Cardiac fibroblast (primary cell): Measurements from ENCODE around the gene SUCLG2.
"Not testable (repeated sequence)": the region's sequence is repeated elsewhere in the genome, so short reads cannot be mapped to it uniquely, and the experiment has no call there.

Source experiments
- DNase-seq, 2 donors: peaks; one replicate each; pipeline versions ENCODE4 v3.0.0 to v3.0.0-alpha.2; 2010; ENCODE audit warnings: low read depth in 2 of 2
- H3K4me3 ChIP-seq, 2 donors: replicated peaks in 1 of 2; 1 replicate in 1 of 2; 2 replicates in 1 of 2; pipeline ENCODE4 v1.5.1; 2011; ENCODE audit warnings: low read depth in 2 of 2, low read length in 2 of 2, mild to moderate bottlenecking in 2 of 2, moderate library complexity in 1 of 2
- TF ChIP-seq, protein P1 (sequence below): IDR thresholded peaks from one replicate; pipeline ENCODE4 v1.5.1; 2011; ENCODE audit warnings: low read depth, mild to moderate bottlenecking, low read length, inconsistent platforms

Gene SUCLG2

DNA sequence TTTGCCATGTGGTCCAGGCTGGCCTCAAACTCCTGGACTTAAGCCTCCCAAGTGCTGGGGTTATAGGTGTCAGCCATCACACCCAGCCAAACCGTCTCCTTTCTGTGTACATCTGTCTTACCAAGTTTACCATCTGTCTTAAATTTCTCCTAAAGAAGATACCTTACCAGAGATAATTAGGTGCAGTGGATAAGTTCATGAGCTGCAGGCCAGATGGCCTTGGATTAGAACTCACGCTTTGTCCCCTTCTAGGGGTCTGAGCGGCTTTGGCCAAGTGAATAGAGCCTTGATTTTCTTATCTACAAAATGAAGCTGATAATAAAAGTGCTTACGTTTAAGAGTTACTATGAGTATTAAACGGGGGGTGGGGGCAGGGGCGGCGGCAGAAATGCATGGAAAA is 103.9 kb downstream of the SUCLG2 start:
- DNase-seq = no peak
- TF ChIP-seq, protein P1, sequence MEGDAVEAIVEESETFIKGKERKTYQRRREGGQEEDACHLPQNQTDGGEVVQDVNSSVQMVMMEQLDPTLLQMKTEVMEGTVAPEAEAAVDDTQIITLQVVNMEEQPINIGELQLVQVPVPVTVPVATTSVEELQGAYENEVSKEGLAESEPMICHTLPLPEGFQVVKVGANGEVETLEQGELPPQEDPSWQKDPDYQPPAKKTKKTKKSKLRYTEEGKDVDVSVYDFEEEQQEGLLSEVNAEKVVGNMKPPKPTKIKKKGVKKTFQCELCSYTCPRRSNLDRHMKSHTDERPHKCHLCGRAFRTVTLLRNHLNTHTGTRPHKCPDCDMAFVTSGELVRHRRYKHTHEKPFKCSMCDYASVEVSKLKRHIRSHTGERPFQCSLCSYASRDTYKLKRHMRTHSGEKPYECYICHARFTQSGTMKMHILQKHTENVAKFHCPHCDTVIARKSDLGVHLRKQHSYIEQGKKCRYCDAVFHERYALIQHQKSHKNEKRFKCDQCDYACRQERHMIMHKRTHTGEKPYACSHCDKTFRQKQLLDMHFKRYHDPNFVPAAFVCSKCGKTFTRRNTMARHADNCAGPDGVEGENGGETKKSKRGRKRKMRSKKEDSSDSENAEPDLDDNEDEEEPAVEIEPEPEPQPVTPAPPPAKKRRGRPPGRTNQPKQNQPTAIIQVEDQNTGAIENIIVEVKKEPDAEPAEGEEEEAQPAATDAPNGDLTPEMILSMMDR = no peak
- no peak overlapping the region for H3K4me3 ChIP-seq

DNA sequence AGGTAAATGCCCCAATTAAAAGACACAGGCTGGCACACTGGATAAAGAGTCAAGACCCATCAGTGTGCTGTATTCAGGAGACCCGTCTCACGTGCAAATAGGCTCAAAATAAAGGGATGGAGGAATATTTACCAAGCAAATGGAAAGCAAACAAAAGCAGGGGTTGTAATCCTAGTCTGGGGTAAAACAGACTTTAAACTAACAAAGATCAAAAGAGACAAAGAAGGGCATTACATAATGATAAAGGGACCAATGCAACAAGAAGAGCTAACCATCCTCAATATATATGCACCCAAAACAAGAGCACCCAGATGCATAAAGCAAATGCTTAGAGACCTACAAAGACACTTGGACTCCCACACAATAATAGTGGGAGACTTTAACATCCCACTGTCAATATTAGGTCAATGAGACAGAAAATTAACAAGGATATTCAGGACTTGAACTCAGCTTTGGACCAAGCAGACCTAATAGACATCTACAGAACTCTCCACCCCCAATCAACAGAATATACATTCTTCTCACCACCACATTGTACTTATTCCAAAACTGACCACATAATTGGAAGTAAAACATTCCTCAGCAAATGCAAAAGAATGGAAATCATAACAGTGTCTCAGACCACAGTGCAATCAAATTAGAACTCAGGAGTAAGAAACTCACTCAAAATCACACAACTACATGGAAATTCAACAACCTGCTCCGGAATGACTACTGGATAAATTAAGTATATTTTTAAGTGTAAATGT is 111.7 kb downstream of the SUCLG2 start:
- not testable (repeated sequence) for H3K4me3 ChIP-seq, DNase-seq

DNA sequence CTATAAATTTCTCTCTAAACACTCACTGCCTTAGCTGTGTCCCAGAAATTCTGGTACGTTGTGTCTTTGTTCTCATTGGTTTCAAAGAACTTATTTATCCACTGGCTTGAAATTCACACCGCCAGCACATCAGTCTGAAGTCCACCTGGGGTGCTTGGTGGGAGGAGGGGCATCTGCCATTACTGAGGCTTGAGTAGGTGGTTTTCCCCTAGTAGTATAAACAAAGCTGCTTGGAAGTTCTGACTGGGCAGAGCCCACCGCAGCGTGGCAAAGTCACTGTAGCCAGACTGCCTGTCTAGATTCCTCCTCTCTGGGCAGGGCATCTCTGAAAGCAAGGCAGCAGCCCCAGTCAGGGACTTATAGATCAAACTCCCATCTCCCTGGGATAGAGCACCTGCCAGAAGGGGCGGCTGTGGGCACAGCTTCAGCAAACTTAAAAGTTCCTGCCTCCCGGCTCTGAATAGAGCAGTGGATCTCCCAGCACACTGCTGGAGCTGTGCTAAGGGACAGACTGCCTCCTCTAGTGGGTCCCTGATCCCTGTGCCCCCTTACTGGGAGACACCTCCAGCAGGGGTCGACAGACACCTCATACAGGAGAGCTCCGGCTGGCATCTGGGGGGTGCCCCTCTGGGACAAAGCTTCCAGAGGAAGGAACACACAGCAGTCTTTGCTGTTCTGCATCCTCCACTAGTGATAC is 114.1 kb downstream of the SUCLG2 start:
- DNase-seq = no peak
- TF ChIP-seq, protein P1 = no peak
- no peak overlapping the region for H3K4me3 ChIP-seq

DNA sequence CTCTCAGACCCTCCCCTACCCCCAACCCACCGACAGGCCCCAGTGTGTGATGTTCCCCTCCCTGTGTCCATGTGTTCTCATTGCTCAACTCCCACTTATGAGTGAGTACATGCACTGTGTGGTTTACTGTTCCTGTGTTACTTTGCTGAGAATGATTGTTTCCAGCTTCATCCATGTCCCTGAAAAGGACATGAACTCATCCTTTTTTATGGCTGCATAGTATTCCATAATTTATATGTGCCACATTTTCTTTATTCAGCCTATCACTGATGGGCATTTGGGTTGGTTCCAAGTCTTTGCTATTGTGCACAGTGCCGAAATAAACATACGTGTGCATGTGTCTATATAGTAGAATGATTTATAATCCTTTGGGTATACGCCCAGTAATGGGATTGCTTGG is 117.2 kb downstream of the SUCLG2 start:
- not testable (repeated sequence) for DNase-seq, H3K4me3 ChIP-seq

DNA sequence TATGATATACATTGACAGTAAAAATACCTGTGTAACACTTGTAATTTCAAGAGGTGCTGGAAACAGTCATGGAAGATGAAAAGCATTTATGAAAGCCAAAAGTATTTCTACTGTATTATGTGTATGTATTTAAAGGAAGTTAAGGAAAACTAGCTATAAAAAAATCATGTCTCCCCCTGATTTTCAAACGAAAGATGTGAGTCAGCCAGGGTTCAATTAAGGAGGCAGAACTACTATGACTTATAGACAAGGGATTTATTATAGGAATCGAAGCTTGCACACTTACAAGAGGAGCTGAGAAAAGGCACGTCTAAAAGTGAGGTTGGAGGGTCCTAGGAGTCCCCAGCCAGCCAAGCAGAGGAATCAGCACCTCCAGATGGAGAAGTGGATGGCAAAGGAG is 119.4 kb downstream of the SUCLG2 start:
- no peak overlapping the region for H3K4me3 ChIP-seq
- no peak for DNase-seq
- TF ChIP-seq, protein P1 = no peak

DNA sequence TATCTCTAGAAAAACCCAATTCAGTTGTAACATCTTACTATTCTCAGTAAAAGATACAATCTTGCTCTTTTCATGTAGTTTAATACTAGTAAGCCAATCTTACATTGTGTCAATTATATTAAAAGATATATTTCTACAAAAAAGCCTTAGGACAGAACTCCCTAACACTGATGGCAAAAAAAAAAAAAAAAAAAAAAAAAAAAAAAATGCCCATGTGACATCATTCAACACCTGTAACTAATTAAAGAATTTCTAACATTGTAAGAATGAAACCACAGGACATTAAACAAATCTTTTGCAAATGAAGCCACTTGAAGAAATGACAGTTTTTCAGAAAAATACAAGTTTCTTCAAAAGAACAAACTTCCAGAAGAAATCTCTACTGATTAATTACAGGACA is 119.8 kb downstream of the SUCLG2 start:
- TF ChIP-seq, protein P1 = no peak
- DNase-seq = no peak

DNA sequence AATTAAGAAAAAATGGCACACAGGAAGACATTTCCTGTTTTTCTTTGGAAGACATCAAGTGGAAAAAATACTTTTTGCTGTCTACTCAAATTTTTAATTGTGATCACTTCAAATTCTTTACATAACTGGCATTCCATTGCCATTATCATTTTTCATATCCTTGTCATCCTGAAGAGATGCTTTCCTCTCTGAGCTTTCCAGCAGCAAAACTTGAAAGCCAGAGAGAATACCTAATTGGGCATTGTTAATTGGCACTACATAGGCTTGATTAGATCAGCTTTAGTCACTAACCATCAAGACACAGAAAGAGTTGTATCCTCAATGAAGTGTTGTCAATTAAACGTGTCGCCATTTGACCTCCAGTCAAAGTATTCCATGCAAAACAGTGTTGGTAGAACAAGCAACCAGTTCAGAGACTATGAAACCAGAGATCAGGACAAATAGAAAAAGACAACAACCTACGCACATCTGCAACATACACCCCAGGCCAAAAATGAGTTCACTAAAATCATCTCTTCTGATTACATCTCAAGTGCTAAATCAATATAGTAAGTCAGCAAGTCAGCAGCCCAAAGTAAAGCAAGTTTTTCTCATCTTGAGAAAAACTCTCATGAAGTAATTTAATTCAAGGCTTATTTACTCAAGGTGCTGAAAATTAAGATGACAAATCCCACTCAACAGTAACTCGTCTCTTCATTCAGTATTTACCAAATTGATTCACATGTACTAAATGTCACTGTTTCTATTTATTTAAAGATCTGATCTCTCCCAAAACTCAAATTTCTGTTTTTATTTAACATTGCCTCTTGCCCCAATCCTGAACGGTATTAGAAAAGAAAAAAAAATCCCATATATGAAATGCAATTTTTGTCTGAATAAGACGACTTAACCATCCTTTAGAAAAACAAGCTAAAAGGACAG is 123.0 kb downstream of the SUCLG2 start:
- TF ChIP-seq, protein P1 = no peak
- peak in 1 of 2 donors; percentile 32 for DNase-seq
- H3K4me3 ChIP-seq = no peak overlapping the region

More for the DNA sequence above, 119.8 kb downstream of the SUCLG2 start:
- no peak overlapping the region for H3K4me3 ChIP-seq
